Adrenal gland (tissue), 12 donors: Measurements from ENCODE around the gene GDF11. TPM values are rescaled to one million over a fixed set of nuclear protein-coding genes. Genes with fewer than 3 reads are reported as not detected.

Source experiments
- DNase-seq, 7 donors: peaks; one replicate each; pipeline ENCODE4 v3.0.0-alpha.2; 2019 to 2020
- H3K27ac ChIP-seq, 5 donors: fragments of 200-600 bp; sonication (generic) in 4 of 5; 1 replicate in 3 of 5; 2 replicates in 2 of 5; pipeline versions ENCODE4 v1.5.1 to v1.8.0; 2016 to 2020; ENCODE audit warnings: mild to moderate bottlenecking in 1 of 5
- H3K27me3 ChIP-seq: fragments of 200-600 bp; 2 replicates; pipeline ENCODE4 v1.8.0; 2021
- H3K36me3 ChIP-seq, 2 donors: fragments of 200-600 bp; replicated peaks in 1 of 2; 1 replicate in 1 of 2; 2 replicates in 1 of 2; pipeline versions ENCODE4 v1.5.1 to v1.8.0; 2018 to 2022
- H3K4me1 ChIP-seq, 2 donors: fragments of 200-600 bp; replicated peaks in 1 of 2; 1 replicate in 1 of 2; 2 replicates in 1 of 2; pipeline versions ENCODE4 v1.5.1 to v1.8.0; 2018 to 2021
- H3K4me3 ChIP-seq, 4 donors: fragments of 200-600 bp; sonication (generic) in 3 of 4; one replicate each; pipeline ENCODE4 v1.5.1; 2016 to 2018
- H3K9me3 ChIP-seq, 3 donors: fragments of 200-600 bp; sonication (generic) in 1 of 3; replicated peaks in 1 of 3; 1 replicate in 2 of 3; 2 replicates in 1 of 3; pipeline versions ENCODE4 v1.5.1 to v1.8.0; 2016 to 2021
- POLR2A ChIP-seq, 2 donors: fragments of 450-650 bp; IDR thresholded peaks; one replicate each; pipeline ENCODE4 v1.6.1; 2017; ENCODE audit warnings: antibody characterized with exemption in 2 of 2, mild to moderate bottlenecking in 2 of 2, moderate library complexity in 1 of 2
- WGBS, 4 donors: extraction: QIAGEN DNeasy Blood & Tissue Kit in 2 of 4; methylation state at CpG; one replicate each; pipeline versions ENCODE4 v1.1.5 to v1.1.7; 2013 to 2017; 5-methylcytosine and 5-hydroxymethylcytosine counted together
- intact Hi-C, 2 donors: fragments of 100-400 bp; cut with DNase I; formaldehyde crosslinking; loops; one replicate each; pipeline versions ENCODE4 v1.14.1 to v1.15.0; 2022 to 2023
- polyA plus RNA-seq, 3 donors: library from polyadenylated mRNA; stranded (reverse); fragments of 200-250 nt in 2 of 3; fragments of 350-450 nt in 1 of 3; fragmentation: Illumina TruSeq in 1 of 3; extraction: RNeasy Lipid Tissue Mini Kit (QIAGEN cat#74804) in 1 of 3; gene quantifications; one replicate each; pipeline ENCODE4 v1.2.3, GENCODE V29; 2013 to 2014
- total RNA-seq, 9 donors: library from RNA; depleted of rRNA in 4 of 9; stranded (reverse); fragments of >200 nt in 4 of 9; fragments of 120-200 nt in 1 of 9; fragmentation: NEBNext Ultra II Directional in 1 of 9; extraction: Animal tissue kit (Norgen Biotek cat#: 25700) in 1 of 9; gene quantifications; one replicate each; pipeline versions ENCODE4 v1.1.0 to v1.2.4, GENCODE V29; 2013 to 2023
- TF ChIP-seq, protein P1 (sequence below), 6 experiments: fragments of 450-650 bp in 4 of 6; fragments of 200-600 bp in 2 of 6; sonication (generic) in 1 of 6; IDR thresholded peaks; 1 replicate in 5 of 6; 2 replicates in 1 of 6; pipeline versions ENCODE4 v1.5.1 to v1.8.0; 2016 to 2021; ENCODE audit warnings: antibody characterized with exemption in 6 of 6, mild to moderate bottlenecking in 2 of 6, moderate library complexity in 1 of 6
- donor health status: healthy with polysubstance abuse.
- donor health status: Bipolar disorder and iron deficiency.
- donor health status: DM: yes; HTN: yes; CAD: no.
- donor health status: DM: no; HTN: no; CAD: no.
- donor health status: DM: no; HTN: no; CAD: no.
- donor health status: DM: yes; HTN: yes; CAD: no.

GDF11 gene
- total and polyA plus RNA-seq, 12 donors = 2.4 to 8.3 (median 5.8) TPM

DNA sequence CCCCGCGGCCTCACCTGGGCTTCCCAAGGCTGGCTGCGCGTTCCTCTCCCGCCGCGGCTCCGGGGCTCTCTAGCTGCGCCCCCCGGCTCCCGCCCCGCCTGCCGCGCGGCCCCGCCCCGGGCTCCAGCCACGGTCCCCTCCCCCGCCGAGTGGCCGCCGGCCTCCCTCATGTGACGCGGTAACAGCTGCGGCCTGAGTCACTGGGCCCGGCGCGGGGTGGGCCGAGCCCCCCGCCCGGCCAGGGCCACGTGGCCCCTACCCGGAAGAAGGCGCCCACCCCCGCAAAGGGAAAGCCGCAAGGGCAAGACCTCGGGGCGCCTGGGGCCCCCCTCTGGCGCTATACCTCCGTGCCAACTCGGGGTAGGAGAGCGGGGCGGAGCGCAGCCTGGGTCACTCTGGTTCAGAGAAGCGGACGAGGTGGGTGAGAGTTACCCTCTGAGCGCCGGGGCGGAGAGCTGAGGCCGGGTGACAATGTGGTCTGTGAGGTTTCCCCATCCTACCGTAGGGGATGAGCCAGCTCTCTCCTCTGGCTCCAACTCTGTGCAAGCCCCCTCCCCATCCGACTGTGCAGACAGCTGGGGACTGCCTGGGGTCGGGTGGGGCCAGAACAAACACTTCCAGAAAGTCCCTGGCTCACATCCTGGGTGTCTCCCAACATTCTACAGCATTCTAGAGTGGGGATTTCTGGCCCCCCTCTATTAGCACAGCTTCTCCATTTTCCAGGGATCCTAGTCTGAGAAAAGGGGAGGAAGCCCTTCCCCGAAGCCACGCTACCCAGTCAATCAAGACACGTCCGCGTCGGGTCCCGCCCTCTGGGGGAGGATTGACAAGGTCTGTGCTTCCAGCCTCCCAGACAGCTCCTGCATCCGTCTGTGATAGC, 13.7 kb upstream of the GDF11 start, which contains the start of gene CD63:
TSS of gene CD63 (minus strand) at position 71 of the 880 bp plus-strand sequence. CDS start 668 bp downstream, outside the sequence.
- Histone ChIP-seq H3K4me3 (peak within 1 kb of the TSS; percentile 73 to 94 (median 81)), H3K27me3 (no peaks in the 10 kb centered on the region), H3K4me1 (peaks cover 25 to 33% of the 10 kb centered on the region in 2 donors), H3K36me3 (peaks cover 0 to 30% of the 10 kb centered on the region in 2 donors), H3K9me3 (no peaks in the 10 kb centered on the region), H3K27ac (peak within 1 kb of the TSS; percentile 97 to 100 (median 100))
- intact Hi-C loops = no loop called here
- 0 to 6% (median 0%) methylated on average over 3 to 61 of the region's 61 CpGs for WGBS, 4 donors
- TF ChIP-seq, protein P1, sequence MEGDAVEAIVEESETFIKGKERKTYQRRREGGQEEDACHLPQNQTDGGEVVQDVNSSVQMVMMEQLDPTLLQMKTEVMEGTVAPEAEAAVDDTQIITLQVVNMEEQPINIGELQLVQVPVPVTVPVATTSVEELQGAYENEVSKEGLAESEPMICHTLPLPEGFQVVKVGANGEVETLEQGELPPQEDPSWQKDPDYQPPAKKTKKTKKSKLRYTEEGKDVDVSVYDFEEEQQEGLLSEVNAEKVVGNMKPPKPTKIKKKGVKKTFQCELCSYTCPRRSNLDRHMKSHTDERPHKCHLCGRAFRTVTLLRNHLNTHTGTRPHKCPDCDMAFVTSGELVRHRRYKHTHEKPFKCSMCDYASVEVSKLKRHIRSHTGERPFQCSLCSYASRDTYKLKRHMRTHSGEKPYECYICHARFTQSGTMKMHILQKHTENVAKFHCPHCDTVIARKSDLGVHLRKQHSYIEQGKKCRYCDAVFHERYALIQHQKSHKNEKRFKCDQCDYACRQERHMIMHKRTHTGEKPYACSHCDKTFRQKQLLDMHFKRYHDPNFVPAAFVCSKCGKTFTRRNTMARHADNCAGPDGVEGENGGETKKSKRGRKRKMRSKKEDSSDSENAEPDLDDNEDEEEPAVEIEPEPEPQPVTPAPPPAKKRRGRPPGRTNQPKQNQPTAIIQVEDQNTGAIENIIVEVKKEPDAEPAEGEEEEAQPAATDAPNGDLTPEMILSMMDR (IDR thresholded peaks at IDR 0.05) = no peak
- peak; percentile 65 to 80 for TF ChIP-seq POLR2A (IDR thresholded peaks at IDR 0.05)
- peak; percentile 92 to 97 (median 95) for DNase-seq

DNA sequence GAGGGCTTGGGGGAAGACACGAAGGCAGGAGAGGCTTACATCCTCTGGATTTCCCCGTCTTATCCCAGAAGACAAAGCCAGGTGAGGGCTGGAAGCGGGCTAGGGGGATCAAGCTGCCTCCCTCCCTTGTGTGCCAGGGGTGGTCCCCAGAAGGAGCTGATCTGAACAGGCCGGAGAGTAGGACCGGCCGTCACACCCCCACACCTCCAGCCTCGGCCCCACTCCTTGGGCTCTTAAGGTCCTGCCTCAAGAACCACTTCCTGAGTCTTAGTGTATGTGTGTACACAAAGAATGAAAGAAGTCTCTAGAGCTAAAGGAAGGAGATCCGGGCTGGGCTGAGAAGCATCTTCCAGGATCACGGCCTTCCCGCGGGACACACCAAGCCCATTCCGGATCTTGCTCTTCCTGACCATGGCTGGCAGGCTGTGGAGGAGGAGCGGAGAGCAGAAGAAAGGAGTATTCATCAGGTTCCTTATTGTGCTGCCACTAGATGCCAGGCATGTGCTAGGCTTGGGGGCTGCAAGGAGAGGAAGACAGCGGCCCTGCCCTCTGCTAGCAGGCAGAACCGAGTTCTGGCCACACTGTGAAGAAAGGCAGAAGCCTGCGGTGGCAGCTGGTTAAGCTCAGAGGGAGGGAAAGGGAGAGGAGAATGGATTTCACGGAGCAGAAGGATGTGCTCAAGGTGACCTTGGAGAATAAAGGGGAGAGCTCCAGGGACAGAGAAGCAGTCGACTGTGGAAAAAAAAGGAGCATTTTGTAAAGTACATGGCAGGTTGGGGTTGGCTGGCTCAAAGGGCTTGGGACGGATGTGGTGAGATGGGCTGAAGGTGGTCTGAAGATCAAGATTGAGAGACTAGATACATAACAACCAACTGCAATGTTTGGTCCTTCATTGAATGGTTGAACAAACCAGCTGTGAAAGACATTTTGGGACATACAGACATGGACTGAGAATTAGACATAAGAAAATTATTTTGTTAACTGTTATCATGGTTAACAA, 12.8 kb upstream of the GDF11 start:
- TF ChIP-seq, protein P1 (IDR thresholded peaks at IDR 0.05) = no peak
- TF ChIP-seq POLR2A (IDR thresholded peaks at IDR 0.05) = no peak
- intact Hi-C loops = no loop called here
- Histone ChIP-seq H3K4me3 (peak overlapping the region in 3 of 4 donors; percentile 14 to 81 (median 73)), H3K27ac (peak overlapping the region; percentile 97 to 100 (median 100)), H3K4me1 (peaks cover 25 to 33% of the 10 kb centered on the region in 2 donors), H3K9me3 (no peaks in the 10 kb centered on the region), H3K36me3 (peaks cover 0 to 20% of the 10 kb centered on the region in 2 donors), H3K27me3 (no peaks in the 10 kb centered on the region)
- WGBS, 4 donors = 4 to 6% (median 5%) methylated on average over 19 of the region's 19 CpGs
- peak in 5 of 7 donors; percentile 45 to 64 (median 62) for DNase-seq

GRCh38 chr12:55732288-55732687, 10.6 kb upstream of the GDF11 start:
- no peak overlapping the region for H3K27ac ChIP-seq
- no peak for TF ChIP-seq POLR2A (IDR thresholded peaks at IDR 0.05)
- TF ChIP-seq, protein P1 (IDR thresholded peaks at IDR 0.05) = no peak

More at GRCh38 chr12:55732288-55732687, 10.6 kb upstream of the GDF11 start:
- H3K36me3 ChIP-seq = no peaks in the 10 kb centered on the region
- H3K27me3 ChIP-seq = no peaks in the 10 kb centered on the region
- peak in 2 of 7 donors; percentile 16 to 48 for DNase-seq
- WGBS, 4 donors = 82 to 97% (median 86%) methylated on average over 4 of the region's 4 CpGs
- intact Hi-C loops = no loop called here
- peaks cover 20 to 22% of the 10 kb centered on the region in 2 donors for H3K4me1 ChIP-seq
- H3K4me3 ChIP-seq = no peak overlapping the region
- H3K9me3 ChIP-seq = no peaks in the 10 kb centered on the region
